NCI-H1105 (cell line): ENCODE measurements around the gene SH3GL2.

Source experiments
- DNase-seq: peaks from one replicate; lab custom pipeline; 2025; lab: John Stamatoyannopoulos, UW

SH3GL2 gene

DNA sequence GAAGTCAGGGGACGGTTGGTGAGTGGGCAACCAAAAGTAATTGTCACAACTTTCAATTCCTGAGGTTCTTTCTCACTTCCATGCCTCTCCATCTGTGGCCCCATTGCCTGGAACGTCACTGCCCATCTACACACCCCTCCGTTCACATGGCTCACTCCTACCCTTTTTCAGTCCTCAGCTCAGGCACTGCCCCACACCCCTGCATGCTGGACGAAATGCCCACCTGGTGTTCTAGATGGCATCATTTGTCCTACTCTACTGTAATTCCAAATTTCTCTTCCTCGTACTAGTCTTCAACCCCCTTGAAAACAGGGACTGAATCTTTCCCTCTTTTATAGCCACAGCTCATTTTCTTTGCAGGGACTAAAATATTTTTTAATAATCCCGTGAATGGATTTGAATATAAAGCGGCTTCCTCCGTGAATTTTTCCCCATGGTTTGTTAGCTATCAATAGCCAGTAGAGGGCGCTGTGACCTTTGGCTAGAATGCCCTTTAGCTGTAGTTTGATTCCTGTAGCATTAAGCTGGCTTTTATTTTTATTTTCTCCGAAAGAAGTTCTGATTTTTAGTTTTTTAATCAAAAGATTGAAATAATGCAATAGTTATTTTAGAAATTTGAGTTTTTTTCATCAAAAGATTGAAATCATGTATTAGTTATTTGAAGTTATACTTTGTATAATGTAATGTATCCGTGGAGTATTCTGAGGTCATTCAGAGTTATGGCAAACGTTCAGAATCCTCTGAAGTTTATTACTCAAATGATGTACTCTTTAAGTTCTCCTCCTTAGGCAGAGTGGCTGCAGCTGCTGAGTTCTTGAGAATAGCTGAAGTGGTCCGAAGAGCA, 232.1 kb downstream of the SH3GL2 start:
- DNase-seq = peak; percentile 43

- no peak for DNase-seq
Observed at GRCh38 chr9:17813798-17814197, 234.9 kb downstream of the SH3GL2 start.

DNA sequence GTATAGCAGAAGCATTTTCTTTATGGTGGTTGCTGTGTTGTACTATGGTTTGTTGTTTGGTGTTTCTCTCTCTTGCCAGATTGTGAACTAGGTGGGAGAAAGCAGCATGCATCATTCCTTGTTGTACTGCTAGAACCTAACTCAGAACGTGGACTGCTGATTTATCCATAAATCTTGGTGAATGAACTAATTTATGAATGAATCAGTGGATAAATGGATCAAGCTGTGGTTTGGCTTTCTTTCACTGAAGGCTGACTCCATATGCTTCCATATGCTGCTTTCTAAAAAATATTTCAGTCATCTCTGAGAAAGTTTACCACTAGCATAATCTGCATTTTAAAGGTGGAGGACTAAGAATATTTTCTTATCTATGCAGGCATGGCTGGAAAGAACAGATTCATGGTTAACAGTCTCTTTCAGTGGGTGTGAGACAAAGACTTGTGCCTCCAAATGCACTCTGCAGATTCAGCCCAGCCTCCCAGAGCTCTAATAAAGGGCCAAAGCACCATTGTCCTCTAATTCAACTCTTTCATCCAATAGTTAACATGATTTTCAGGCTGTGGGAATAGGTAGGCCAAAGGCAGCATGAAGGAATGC, 237.7 kb downstream of the SH3GL2 start:
- no peak for DNase-seq

- DNase-seq = no peak
Observed at GRCh38 chr9:17824191-17824590, 245.3 kb downstream of the SH3GL2 start.

DNA sequence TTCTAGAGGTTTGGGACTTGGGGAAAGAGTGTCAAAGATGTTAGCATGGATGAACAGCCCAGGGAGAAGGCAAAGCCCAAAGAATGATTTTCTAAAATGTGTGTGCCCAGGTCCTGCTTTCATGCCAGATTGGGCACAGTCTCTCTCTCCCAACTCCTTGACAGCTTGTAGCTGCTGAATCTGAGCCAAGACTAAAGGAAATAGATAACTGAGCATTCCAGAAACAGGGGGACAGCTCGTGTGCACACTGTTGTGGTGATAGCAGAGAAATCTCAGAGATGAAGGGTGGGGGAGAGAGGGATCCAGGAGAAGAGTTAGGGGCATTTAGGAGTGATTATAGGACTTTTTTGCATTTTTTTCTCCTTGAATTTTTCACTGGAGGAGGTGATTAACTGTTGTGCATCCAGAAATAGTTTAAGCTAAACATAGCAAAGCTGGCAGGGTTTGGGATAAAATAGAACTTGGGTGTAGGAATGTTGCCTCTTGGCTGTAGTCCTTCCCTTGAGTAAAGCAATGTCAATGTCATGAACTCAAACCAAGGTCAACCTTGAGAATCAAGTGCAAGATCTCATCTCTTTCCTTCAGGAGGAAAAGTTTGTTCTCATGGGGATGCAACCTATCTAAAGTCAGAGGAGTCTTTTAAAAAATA, 245.9 kb downstream of the SH3GL2 start:
- DNase-seq = no peak

DNA sequence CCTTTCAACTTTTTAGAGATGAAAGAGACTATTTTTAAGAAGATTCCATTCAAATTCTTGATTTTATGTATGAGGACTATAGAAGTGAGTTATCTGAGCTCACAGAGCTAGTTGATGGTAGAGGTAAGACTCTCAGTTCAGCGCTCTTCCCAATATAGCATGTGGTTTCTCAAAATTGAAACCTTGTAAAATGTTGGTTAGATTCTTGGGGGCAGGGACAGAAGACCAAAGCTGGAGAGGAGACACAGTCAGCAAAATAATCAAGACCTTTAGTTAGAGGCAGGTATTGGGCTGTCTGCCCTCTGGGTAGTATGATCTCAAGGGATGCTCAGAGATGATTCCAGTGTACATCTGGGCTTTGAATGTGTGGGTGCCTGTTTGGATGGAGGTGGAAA, 246.4 kb downstream of the SH3GL2 start:
- no peak for DNase-seq

DNA sequence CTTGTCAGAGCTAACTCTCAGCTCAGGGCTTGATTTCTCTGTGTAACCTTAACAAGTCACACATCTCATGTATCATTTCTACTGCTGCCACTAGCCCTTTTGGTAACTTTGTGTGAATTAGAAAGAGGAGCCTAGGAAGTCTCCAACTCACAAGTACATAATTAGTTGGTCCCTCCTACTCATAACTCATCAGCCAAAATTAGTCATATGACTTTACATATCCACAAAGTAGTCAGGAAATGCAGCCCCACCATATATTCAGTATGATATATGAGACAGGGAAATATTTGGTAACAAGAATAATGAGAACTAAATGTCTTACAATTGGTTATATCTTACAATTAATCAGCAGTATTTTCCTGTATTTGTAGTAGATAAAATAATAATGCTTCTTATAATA, 250.2 kb downstream of the SH3GL2 start:
- no peak for DNase-seq

DNA sequence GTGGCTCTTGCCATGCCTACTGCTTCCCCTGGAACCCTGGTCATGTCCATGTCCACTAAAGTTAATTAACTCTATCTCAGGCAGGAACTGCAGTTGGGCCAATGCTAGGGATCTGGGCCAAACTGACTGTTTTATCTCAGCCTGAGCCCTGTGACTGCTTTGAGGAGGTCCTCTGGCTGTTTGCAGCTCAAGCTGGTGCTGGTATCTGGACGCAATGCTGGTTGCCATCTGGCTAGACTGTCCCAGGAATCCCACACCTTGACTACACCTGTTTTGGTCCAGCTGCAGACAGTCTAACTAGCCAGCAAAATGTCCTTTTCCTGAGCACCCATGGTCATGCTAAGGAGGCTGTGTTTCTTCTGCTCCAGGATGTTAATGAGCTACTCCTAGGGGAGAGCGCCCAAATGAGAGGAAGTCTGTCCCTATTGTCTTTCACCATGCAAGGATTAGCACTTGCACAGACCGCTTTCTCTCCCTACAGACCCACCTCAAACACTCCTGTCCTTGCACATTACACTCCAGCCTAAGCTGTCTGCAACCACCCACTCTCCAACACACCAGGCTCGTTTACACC, 251.0 kb downstream of the SH3GL2 start:
- DNase-seq = no peak

- DNase-seq = no peak
Observed at GRCh38 chr9:17832812-17833211, 253.9 kb downstream of the SH3GL2 start.

DNA sequence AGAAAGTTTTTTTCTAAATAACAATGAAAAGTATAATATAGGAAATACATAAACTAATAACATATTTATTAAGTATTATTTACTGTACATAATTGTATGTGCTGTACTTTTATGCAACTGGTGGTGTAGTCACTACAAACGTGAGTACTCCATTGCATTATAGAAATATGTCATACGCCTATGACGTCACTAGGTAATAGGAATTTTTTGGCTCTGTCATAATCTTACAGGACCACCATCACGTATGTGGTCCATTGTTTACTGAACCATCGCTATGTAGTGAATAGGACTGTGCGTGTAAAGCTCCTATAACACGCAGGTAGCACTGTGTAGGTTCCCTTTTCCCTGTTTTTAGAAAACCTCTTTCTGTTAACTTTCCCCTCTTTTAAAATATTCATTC, 255.0 kb downstream of the SH3GL2 start:
- DNase-seq = no peak

- no peak for DNase-seq
Observed at GRCh38 chr9:17837965-17838364, 259.1 kb downstream of the SH3GL2 start.

DNA sequence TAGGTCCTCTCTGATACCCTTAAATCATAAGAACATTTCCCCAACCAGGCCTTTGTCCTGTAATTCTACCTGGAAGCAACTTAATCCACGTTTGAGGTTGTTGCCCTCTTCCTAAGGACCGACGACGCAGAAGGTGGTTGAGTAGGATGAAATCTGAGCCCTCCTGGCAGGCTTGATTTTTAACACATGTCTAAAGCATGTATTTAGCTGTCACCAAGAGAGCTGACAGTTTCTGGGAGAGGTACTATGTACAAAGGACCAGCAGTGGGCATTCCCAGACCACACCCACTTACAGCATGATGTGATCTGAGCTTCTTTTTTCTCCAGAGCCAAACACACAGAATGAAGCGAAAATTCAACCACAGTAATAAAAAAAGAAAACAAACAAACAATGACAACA, 260.9 kb downstream of the SH3GL2 start:
- no peak for DNase-seq

GRCh38 chr9:17843236-17843635, 264.4 kb downstream of the SH3GL2 start:
- no peak for DNase-seq
